Bone marrow (tissue), 2 donors: ENCODE measurements around the gene FHAD1.

Source experiments
- DNase-seq, 2 donors: peaks; one replicate each; lab custom pipeline; 2025; lab: John Stamatoyannopoulos, UW

FHAD1 gene

DNA sequence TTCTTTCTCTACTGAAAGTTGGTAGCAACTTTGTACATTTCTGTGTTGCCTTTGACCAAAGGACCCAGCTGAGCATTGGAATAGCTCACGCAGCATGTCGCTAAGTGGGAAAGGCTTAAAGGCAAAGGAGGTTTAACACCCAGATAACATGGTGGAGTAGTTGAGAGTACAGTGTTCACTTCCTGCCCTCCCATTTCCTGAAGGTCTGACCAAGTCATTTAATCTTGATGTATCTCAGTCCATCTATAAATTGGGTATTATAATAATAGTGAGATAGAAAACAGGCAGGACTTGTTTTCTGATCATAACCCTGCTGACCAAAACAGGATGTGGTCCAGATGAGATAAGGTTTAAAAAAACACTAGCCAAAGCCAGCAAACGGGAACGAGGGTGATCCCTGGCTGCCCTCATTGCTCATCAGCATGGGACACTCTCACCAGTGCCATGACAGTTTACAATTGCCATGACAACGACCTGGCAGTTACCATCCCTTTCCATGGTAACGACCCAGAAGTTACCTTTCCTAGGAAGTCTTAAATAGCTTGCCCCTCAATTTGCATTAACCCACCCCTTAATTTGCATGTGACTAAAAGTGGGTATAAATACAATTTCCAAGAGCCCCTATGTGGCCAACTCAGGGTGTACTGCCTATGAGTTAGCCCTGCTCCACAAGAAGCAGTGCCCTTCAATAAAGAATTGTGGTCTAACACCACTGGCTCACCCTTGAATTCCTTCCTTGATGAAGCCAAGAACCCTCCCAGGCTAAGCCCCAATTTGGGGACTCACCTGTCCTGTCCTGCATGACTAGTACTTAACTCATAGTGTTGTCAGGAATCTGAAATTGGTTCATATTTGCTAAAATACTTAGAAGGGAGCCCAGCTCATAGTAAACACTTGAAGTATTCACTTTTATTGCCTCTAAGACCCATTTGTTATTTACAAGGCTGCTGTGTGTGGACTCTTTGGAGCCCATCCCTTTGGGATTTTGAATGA is 28.4 kb upstream of the FHAD1 start:
- no peak for DNase-seq

GRCh38 chr1:15219280-15220023 is 27.6 kb upstream of the FHAD1 start:
- DNase-seq: no peak

DNA sequence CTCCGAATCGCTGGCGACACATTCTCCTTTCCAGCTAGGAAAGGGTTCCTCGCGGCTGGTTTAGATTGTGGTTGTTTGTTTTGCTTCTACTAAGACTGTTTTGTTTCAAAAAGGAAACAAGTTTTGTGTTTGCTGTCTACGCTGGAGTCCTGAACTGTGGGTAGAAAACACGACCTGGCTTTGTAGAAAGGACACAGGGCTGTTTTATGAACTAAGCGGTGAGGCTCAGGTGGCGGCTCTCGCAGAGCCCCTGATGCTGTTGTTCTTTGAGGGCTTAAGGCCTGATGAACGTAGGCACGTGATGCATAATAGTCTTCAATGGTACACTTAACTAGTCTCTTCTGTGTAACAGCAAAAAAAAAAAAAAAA is 27.0 kb upstream of the FHAD1 start:
- no peak for DNase-seq

DNA sequence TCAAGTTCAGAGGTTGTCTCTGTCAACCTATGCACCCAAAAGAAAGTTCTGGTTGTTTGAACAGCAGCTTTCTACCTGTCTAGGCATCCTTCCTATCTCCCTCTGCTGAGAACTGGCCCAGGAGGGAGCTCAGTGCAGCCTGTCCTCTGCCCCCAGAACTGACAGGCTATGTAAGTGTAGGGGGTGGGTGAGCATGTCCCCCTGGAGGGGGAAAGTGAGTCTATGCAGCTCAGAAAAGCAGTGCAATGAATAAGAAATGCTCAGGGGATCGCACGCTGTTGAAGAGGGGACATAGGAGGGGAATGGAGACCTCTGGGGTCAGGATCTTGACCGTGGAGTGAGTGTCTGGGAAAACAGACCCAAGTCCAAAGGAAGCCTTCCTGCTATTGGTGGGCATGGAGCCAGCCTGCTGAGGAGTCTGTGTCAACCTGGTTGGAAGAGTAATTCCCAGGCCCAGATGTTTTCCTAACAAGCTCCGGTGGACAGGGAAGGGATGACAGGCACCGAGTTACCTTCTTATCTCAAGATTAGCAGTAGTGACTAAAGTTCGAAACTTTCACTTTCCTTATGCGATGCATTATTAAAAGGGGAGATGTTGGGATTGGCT is 26.1 kb upstream of the FHAD1 start:
- no peak for DNase-seq

DNA sequence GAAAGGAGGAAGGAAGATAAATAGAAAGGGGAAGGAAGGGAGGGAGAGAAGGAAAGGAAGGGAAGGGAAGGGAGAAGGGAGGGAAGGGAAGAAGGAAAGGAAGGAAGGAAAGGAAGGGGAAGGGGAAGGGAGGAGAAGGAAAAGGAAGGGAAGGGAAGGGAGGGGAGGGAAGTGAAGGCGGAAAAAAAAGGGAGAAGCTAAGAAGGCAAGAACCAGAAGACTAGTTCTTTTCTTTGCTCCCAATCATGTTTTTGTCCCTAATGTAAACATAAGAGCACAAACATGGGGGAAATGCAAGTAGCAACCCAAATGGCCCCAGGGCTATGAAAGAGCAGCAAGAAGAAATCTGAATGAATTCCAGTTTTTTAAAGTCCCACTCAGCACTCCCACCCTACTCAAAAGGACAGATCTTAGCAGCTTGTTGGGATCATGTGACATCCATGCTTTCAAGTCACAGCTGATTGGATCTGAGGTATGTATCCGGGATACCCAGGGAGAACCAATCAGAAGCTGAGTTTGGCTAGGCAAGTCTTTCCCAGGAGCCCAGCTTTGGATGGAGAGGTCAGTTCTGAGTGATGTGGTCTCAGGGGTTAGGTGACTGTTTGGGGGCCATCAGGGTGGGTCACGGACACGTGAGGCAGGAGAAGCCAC is 24.2 kb upstream of the FHAD1 start:
- no peak for DNase-seq

- no peak for DNase-seq
Observed at GRCh38 chr1:15224259-15224869, 22.7 kb upstream of the FHAD1 start.

DNA sequence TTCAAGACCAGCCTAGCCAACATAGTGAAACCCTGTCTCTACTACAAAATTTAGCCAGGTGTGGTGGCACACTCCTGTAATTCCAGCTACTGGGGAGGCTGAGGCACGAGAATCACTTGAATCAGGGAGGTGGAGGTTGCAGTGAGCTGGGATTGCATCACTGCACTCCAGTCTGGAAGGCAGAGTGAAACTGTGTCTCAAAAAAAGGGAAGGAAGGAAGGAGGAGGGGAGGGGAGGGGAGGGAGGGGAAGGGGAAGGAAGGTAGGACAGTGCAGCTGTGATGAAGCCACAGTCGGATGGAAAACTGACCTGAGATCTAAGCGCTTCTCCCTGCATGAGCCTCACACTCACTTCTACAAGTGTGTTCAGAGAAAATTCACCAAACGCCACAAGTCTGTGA is 22.0 kb upstream of the FHAD1 start:
- DNase-seq: no peak

DNA sequence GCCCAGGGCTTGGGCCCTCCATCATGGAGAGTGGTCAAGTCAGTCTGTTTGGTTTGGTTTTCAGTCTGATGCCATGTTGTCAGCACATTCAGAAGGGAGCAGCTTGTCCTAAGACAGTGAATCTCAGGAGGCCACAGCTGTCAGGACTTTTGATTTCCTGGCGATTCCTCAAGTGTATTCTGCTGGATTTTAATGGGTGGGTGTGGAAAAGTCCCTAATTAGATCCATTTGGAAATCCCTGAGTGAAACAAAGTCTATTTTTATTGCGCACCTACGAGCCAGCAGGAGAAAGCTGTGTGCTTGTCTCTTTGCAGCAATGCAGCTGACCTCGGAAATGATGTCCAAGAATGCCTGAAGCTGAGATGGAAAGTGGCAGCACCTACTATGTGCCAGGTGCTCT is 21.6 kb upstream of the FHAD1 start:
- no peak for DNase-seq

GRCh38 chr1:15226388-15227255 is 20.4 kb upstream of the FHAD1 start:
- no peak for DNase-seq

GRCh38 chr1:15229707-15230131 is 17.3 kb upstream of the FHAD1 start:
- DNase-seq: no peak

- DNase-seq: no peak
Observed at GRCh38 chr1:15231714-15232201, 15.3 kb upstream of the FHAD1 start.

GRCh38 chr1:15233689-15234088 is 13.3 kb upstream of the FHAD1 start:
- DNase-seq: no peak

DNA sequence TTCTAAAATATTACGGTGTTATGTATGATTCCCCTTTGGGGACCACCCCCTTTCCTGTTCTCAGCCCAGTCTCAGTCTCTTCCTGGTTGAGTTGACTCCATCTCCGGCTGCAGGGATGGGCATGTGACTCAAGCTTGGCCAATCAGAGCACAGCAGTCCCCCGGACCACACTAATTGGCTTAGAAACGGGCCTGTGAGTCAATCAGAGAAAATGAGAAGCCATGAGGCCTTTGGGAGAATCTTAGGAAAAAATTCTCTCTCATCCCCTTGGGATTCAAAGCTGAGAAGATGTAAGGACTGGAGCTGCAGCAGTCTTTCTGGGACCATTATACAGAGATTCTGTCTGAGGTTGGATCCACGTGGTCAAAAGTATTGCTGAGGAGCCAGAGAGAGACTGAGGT is 10.7 kb upstream of the FHAD1 start:
- no peak for DNase-seq

DNA sequence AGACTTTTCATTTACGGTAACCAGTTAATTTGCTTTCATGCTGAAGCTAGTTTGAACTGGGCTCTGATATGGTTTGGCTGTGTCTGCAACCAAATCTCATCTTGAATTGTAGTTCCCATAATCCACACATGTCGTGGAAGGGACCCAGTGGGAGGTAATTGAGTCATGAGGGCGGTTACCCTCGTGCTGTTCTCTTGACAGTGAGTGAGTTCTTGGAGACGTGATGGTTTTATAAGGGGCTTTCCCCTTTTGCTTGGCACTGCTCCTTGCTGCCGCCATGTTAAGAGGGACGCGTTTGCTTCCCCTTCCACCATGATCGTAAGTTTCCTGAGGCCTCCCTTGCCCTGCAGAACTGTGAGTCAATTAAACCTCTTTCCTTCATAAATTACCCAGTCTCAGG is 10.3 kb upstream of the FHAD1 start:
- no peak for DNase-seq

- DNase-seq: no peak
Observed at GRCh38 chr1:15238789-15239188, 8.2 kb upstream of the FHAD1 start.

DNA sequence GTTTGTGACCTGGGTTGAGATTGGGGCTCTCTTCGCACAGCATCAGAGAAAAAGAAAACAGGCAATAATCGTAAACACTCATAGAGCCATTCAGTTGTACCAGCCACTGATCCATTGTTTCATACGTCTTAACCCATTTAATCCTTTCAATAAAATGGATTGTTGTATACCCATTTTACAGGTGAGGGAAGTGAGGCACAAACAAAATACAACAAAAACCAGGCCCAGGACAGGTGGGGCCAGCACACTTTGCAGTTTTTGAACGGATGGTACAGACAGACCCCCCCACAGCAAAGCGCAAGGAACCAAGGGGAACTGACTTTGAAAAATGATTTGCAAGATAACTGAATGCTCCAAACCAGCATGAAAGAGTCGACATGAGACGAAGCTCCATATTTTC is 4.3 kb upstream of the FHAD1 start:
- DNase-seq: no peak

DNA sequence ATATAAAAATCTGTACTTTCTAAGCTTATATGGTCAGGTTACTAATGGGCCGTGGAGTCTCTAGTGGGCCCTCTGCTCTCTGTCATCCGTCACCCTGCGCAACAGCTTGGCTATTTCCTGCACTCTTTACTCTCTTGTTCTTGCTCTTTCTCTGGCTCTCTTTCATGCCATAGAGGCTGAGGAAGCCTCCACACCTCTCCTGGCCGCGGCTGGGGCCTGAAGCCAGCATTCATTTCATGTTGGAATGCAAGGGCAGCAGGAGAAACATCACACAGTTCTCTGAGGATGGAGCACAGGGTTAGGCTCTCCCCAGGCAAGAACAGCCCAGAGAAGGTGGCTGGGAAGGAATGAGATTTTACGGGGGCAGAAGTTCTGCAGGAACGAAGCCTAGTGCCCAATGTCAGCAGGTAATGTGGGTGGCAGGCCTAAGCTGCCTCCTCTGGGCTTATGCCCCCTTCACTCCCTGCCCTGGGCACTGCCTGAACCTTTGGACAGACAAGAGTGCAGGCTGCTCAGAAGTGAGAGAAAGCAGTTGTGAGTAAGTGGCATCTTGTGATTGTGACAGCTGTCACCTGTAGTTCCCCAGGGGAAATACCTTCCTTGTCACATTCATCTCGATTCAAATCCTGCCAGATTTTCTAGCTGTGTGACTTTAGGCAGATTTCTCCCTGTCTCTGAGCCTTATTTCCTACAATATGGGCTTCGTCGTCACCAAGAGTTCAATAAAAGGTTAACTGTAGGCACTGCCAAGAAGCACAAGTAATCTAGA is 3.6 kb upstream of the FHAD1 start:
- no peak for DNase-seq

DNA sequence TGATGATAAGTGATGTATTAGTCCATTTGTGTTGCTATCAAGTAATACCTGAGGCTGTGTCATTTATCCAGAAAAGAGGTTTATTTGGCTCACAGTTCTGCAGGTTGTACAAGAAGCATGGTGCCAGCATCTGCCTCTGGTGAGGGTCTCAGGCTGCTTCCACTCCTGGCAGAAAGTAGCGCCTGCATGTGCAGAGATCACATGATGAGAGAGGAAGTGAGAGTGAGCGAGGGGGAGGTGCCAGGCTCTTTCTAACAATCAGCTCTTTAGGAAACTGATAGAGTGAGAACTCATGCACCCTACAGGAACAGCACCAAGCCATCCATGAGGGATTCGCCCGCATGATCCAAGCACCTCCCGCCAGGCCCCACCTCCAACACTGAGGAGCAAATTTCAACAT is 2.2 kb upstream of the FHAD1 start:
- no peak for DNase-seq

- no peak for DNase-seq
Observed at GRCh38 chr1:15245593-15246360, 1.2 kb upstream of the FHAD1 start.
